ENCODE data around the gene RNF8.
"Not testable (repeated sequence)": the region's sequence is repeated elsewhere in the genome, so short reads cannot be mapped to it uniquely, and the experiment has no call there.

The RNF8 gene

DNA sequence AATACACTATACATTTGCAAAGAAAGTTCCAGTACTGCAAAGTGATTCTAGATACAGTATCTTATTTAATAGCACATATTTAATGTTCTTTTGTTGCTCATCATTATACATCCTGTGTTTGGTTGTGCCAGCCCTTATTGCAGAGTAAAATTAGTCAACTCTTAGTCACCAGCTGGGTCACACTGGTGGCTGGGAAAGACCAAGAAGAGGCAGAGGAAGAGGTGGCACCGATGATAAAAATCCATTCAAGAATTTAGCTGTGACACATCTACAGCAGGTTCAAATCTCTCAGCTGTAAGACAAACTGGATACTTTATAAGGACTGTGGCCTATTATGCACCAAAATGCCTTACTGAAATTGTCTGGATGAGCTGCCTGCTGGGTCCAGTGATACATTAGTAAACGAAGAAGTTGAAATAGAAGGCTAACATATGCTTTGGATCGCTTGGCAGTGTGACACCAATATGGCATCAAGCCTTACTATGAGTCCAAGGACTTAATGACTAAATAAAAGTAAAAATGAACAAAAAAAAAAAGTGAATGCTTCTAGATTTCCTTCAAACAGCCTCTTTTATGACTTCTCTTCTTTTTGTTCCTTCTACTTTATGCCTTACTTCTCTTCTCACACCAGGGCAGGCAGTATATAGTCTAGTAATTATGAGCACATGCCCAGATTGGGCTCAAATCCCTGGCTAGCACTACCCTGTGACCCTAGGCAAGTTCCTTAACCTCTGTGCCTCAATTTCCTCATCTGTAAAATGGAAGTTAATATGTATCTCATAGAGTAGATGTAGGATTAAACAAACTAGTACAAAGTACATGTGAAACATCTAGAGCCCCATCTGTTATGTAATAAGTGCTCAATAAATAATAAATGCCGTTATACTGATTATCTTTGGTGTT, 29.4 kb upstream of the RNF8 start:
- peaks cover 36% of the 10 kb centered on the region for H3K36me3 ChIP-seq (ENCODE audit: insufficient read depth, low read depth, low read length)
- H3K9me3 ChIP-seq (ENCODE audit: insufficient read depth, low read depth, low read length) = no peaks in the 10 kb centered on the region
- H3K27ac ChIP-seq (ENCODE audit: low read length) = no peak overlapping the region
- no peaks in the 10 kb centered on the region for H3K27me3 ChIP-seq (ENCODE audit: insufficient read depth, low read length)
- H3K4me3 ChIP-seq (ENCODE audit: low read length) = no peak overlapping the region
- no peak overlapping the region for H3K9ac ChIP-seq (ENCODE audit: low read depth, low read length)
- no peaks in the 10 kb centered on the region for H3K4me1 ChIP-seq (ENCODE audit: insufficient read depth, low read length)

DNA sequence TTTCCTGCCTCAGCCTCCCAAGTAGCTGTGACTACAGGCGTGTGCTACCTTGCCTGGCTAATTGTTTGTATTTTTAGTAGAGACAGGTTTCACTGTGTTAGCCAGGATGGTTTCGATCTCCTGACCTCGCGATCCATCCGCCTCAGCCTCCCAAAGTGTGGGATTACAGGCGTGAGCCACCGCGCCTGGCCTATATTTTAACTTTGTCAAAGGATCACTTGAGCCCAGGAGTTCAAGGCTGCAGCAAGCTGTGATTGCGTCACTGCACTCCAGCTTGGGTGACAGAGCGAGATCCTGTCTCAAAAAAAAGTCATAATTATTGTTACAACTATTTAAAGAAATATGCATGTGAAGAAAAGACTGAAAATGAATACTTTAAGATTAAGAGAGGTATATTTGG, 23.4 kb upstream of the RNF8 start:
- H3K9me3 ChIP-seq (ENCODE audit: insufficient read depth, low read depth, low read length); H3K4me1 ChIP-seq (ENCODE audit: insufficient read depth, low read length); H3K9ac ChIP-seq (ENCODE audit: low read depth, low read length); H3K27ac ChIP-seq (ENCODE audit: low read length); H3K27me3 ChIP-seq (ENCODE audit: insufficient read depth, low read length); H3K4me3 ChIP-seq (ENCODE audit: low read length): not testable (repeated sequence)
- H3K36me3 ChIP-seq (ENCODE audit: insufficient read depth, low read depth, low read length) = peaks cover 36% of the 10 kb centered on the region

DNA sequence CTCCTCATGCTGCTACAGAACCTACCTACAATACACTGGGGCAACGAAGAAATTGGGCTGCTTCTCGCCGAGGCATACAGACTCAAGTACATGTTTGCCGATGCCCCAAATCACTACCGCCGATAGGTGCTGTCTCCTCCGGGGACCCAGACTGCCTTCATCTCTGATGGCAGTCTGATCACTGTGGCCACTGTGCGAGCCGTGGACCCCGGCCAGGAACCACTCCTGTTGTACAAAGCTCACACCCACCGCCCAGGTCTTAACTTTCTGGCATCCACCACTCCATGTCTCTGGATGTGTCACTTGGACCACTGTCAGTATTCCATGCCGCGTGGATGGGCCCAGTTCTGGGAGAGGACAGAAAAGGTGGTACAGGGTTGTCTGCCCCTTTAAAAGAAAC, 22.7 kb upstream of the RNF8 start:
- Histone ChIP-seq H3K4me1 (ENCODE audit: insufficient read depth, low read length) (no peaks in the 10 kb centered on the region), H3K27ac (ENCODE audit: low read length) (no peak overlapping the region), H3K9ac (ENCODE audit: low read depth, low read length) (no peak overlapping the region), H3K4me3 (ENCODE audit: low read length) (no peak overlapping the region), H3K9me3 (ENCODE audit: insufficient read depth, low read depth, low read length) (no peaks in the 10 kb centered on the region), H3K27me3 (ENCODE audit: insufficient read depth, low read length) (no peaks in the 10 kb centered on the region), H3K36me3 (ENCODE audit: insufficient read depth, low read depth, low read length) (peaks cover 36% of the 10 kb centered on the region)

DNA sequence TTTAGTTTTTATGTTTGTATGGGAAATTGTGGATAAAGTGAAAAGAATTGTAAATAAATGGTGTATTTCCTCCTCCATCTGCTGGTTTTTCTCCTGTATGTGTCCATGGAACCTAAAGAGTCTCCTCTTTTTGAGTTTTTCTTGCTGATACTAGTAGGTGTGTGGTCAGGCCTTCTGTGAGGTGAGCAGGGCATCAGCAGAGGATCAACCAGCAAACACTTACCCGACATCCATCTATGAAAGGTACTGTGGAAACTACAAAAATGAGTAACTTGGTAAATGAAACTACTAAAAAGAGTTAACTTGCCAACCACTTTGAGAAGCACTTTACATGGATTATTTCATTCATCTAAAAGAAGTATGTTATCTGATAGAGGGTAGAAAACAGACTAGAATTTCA, 20.9 kb upstream of the RNF8 start:
- Histone ChIP-seq H3K9ac (ENCODE audit: low read depth, low read length) (no peak overlapping the region), H3K9me3 (ENCODE audit: insufficient read depth, low read depth, low read length) (no peaks in the 10 kb centered on the region), H3K36me3 (ENCODE audit: insufficient read depth, low read depth, low read length) (peaks cover 36% of the 10 kb centered on the region)

DNA sequence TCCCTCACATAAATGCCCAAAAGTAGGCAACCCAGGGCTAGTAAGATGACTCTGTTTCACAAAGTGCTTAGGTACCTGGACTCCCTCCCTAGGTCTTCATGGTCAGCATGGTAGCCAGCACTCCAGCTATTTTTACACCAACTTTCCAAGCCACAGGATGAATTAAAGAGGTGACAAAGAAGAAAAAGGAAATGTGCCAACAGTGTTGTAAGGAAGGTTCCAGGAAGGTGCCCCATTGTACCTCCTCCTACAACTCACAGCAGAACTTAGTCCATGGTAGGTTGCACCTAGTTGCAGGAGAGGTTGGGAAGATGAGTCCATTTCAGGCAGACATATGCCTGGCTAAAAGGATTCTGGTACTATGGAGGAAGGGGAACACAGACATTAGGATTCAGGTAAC, 19.7 kb upstream of the RNF8 start:
- no peaks in the 10 kb centered on the region for H3K9me3 ChIP-seq (ENCODE audit: insufficient read depth, low read depth, low read length)
- peaks cover 35% of the 10 kb centered on the region for H3K36me3 ChIP-seq (ENCODE audit: insufficient read depth, low read depth, low read length)
- no peaks in the 10 kb centered on the region for H3K4me1 ChIP-seq (ENCODE audit: insufficient read depth, low read length)
- no peaks in the 10 kb centered on the region for H3K27me3 ChIP-seq (ENCODE audit: insufficient read depth, low read length)
- H3K27ac ChIP-seq (ENCODE audit: low read length) = no peak overlapping the region
- H3K9ac ChIP-seq (ENCODE audit: low read depth, low read length) = no peak overlapping the region
- no peak overlapping the region for H3K4me3 ChIP-seq (ENCODE audit: low read length)

More for the DNA sequence above, 20.9 kb upstream of the RNF8 start:
- Histone ChIP-seq H3K4me3 (ENCODE audit: low read length) (no peak overlapping the region), H3K4me1 (ENCODE audit: insufficient read depth, low read length) (no peaks in the 10 kb centered on the region), H3K27me3 (ENCODE audit: insufficient read depth, low read length) (no peaks in the 10 kb centered on the region), H3K27ac (ENCODE audit: low read length) (no peak overlapping the region)

DNA sequence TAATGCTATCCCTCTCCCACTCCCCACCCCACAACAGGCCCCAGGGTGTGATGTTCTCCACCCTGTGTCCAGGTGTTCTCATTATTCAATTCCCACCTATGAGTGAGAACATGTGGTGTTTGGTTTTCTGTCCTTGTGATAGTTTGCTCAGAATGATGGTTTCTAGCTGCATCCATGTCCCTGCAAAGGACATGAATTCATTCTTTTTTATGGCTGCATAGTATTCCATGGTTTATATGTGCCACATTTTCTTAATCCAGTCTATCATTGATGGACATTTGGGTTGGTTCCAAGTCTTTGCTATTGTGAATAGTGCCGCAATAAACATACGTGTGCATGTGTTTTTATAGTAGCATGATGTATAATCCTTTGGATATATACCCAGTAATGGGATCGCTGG, 15.5 kb upstream of the RNF8 start:
- H3K9ac ChIP-seq (ENCODE audit: low read depth, low read length); H3K4me3 ChIP-seq (ENCODE audit: low read length); H3K27me3 ChIP-seq (ENCODE audit: insufficient read depth, low read length); H3K9me3 ChIP-seq (ENCODE audit: insufficient read depth, low read depth, low read length); H3K27ac ChIP-seq (ENCODE audit: low read length); H3K36me3 ChIP-seq (ENCODE audit: insufficient read depth, low read depth, low read length); H3K4me1 ChIP-seq (ENCODE audit: insufficient read depth, low read length): not testable (repeated sequence)

DNA sequence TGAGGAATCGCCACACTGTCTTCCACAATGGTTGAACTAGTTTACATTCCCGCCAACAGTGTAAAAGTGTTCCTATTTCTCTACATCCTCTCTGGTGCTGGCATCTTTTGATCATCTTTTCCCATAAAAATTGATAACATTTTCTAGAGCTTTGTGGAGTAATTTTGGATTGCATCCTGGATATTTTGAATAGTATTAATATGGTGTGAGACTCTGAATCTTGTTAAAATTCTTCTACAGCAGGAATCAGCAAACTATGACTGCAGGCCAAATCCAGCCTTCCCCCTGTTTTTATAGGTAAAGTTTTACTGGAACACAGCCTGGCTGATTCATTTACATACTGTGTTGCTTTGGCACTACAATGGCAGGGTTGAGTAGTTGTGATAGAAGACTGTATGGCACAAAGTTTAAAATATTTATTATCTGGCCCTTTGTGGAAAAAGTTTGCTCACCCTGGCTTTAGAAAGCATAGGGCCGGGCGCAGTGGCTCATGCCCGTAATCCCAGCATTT, 15.0 kb upstream of the RNF8 start:
- no peaks in the 10 kb centered on the region for H3K36me3 ChIP-seq (ENCODE audit: insufficient read depth, low read depth, low read length)
- no peak overlapping the region for H3K4me3 ChIP-seq (ENCODE audit: low read length)
- no peaks in the 10 kb centered on the region for H3K9me3 ChIP-seq (ENCODE audit: insufficient read depth, low read depth, low read length)
- H3K27me3 ChIP-seq (ENCODE audit: insufficient read depth, low read length) = no peaks in the 10 kb centered on the region
- H3K4me1 ChIP-seq (ENCODE audit: insufficient read depth, low read length) = no peaks in the 10 kb centered on the region
- no peak overlapping the region for H3K27ac ChIP-seq (ENCODE audit: low read length)
- H3K9ac ChIP-seq (ENCODE audit: low read depth, low read length) = no peak overlapping the region

DNA sequence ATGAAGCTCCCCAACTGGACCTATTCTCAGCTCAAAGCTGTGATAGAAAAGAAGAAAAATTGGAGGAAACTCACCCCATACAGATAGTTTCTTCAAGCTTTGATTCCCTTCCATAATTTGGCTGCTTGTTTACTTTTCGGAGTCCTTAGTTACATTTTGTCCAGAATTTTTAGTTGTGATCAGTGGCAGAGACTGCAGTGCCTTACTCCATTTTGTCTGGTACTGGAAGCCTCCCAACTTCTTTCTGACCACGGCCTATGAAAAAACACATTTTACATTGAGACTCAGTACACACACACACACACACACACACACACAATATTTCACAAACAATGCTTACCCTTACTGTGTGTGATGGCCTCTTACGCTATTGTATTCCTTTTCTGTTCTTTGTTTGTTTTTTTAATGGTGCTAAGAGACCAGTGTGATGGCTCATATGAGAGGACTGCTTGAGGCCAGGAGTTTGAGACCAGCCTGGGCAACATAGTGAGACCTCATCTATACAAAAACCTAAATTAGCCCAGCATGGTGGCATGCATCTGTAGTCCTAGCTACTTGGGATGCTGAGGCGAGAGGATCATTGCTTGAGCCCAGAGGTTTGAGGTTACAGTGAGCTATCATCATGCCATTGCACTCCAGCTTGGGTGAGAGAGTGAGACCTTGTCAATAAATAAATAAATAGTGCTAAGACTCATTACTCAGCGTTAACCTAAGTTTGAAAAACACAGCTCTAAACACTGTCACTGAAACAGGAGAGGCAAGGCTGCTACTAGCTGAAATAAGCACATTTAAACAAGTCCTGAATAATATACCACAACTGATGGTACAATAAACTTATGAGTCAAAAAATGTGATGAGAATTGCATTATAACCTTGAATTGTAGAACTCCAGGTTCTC, 13.8 kb upstream of the RNF8 start:
- H3K27me3 ChIP-seq (ENCODE audit: insufficient read depth, low read length) = no peaks in the 10 kb centered on the region
- H3K27ac ChIP-seq (ENCODE audit: low read length) = no peak overlapping the region
- H3K9ac ChIP-seq (ENCODE audit: low read depth, low read length) = no peak overlapping the region
- no peaks in the 10 kb centered on the region for H3K9me3 ChIP-seq (ENCODE audit: insufficient read depth, low read depth, low read length)
- H3K4me3 ChIP-seq (ENCODE audit: low read length) = no peak overlapping the region
- no peaks in the 10 kb centered on the region for H3K36me3 ChIP-seq (ENCODE audit: insufficient read depth, low read depth, low read length)
- H3K4me1 ChIP-seq (ENCODE audit: insufficient read depth, low read length) = no peaks in the 10 kb centered on the region

DNA sequence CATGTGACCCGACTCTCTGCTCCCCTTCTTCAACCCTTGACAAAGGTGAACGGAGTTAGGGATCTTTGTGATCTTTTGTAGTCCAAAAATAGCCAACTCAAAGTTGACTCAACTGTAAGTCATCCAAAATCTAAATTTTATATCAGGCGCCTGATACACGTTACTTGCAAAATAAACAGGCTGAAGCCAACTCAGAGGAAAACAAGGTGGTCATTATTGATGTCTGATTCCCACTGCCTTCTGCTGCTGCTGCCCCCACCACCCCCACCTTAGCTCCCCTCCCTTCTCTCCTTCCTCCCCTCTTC, 13.2 kb upstream of the RNF8 start:
- Histone ChIP-seq H3K36me3 (ENCODE audit: insufficient read depth, low read depth, low read length) (no peaks in the 10 kb centered on the region), H3K9ac (ENCODE audit: low read depth, low read length) (no peak overlapping the region), H3K4me3 (ENCODE audit: low read length) (no peak overlapping the region), H3K4me1 (ENCODE audit: insufficient read depth, low read length) (no peaks in the 10 kb centered on the region), H3K9me3 (ENCODE audit: insufficient read depth, low read depth, low read length) (no peaks in the 10 kb centered on the region), H3K27me3 (ENCODE audit: insufficient read depth, low read length) (no peaks in the 10 kb centered on the region), H3K27ac (ENCODE audit: low read length) (no peak overlapping the region)

DNA sequence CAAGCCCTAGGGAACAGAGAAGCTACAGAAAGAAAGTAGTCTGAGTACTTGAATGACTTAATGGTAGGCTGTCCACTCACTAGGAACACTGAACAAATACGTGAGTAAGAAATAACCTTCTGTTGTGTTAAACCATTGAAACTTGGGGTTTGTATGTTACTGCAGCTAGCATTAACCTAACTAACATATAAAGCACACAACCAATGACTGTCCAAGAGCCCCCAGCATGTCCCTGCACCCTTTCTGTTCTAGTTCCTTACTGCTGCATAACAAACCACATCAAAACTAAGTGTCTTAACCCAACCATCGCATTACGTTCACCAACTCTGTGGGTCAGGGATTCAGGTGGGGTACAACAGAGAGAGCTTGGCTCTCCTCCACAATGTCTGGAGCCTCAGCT, 10.5 kb upstream of the RNF8 start:
- no peaks in the 10 kb centered on the region for H3K36me3 ChIP-seq (ENCODE audit: insufficient read depth, low read depth, low read length)

DNA sequence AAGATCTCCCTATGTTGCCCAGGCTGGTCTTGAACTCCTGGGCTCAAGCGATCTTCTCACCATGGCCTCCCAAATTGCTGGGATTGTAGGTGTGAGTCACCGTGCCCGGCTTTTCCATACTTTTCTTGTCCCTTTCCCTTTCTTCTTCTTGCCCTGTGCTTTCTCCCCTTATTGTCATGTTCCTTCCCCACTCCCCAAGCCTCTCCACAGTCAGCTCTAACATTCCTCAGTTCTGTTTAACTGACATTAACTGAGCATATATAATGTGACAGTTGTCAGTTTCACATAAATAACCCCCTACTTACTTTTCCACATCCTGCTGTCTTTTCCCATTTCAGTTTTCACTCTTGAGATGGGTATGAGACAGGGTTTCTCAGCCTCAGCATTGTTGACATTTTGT, 9.5 kb upstream of the RNF8 start:
- Histone ChIP-seq H3K9ac (ENCODE audit: low read depth, low read length) (no peak overlapping the region; the same call in 1 of the 2 replicates), H3K27me3 (ENCODE audit: insufficient read depth, low read length) (no peaks in the 10 kb centered on the region), H3K4me1 (ENCODE audit: insufficient read depth, low read length) (no peaks in the 10 kb centered on the region), H3K9me3 (ENCODE audit: insufficient read depth, low read depth, low read length) (no peaks in the 10 kb centered on the region), H3K4me3 (ENCODE audit: low read length) (no peak overlapping the region), H3K27ac (ENCODE audit: low read length) (no peak overlapping the region), H3K36me3 (ENCODE audit: insufficient read depth, low read depth, low read length) (no peaks in the 10 kb centered on the region)

More for the DNA sequence above, 10.5 kb upstream of the RNF8 start:
- no peak overlapping the region for H3K9ac ChIP-seq (ENCODE audit: low read depth, low read length)
- H3K27ac ChIP-seq (ENCODE audit: low read length) = no peak overlapping the region
- no peaks in the 10 kb centered on the region for H3K27me3 ChIP-seq (ENCODE audit: insufficient read depth, low read length)
- no peak overlapping the region for H3K4me3 ChIP-seq (ENCODE audit: low read length)
- no peaks in the 10 kb centered on the region for H3K4me1 ChIP-seq (ENCODE audit: insufficient read depth, low read length)
- no peaks in the 10 kb centered on the region for H3K9me3 ChIP-seq (ENCODE audit: insufficient read depth, low read depth, low read length)

DNA sequence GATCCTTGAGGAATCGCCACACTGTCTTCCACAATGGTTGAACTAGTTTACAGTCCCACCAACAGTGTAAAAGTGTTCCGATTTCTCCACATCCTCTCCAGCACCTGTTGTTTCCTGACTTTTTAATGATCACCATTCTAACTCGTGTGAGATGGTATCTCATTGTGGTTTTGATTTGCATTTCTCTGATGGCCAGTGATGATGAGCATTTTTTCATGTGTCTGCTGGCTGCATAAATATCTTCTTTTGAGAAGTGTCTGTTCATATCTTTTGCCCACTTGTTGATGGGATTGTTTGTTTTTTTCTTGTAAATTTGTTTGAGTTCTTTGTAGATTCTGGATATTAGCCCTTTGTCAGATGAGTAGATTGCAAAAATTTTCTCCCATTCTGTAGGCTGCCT, 8.0 kb upstream of the RNF8 start:
- H3K9me3 ChIP-seq (ENCODE audit: insufficient read depth, low read depth, low read length) = not testable (repeated sequence)

More for the DNA sequence above, 8.0 kb upstream of the RNF8 start:
- not testable (repeated sequence) for H3K4me3 ChIP-seq (ENCODE audit: low read length); H3K27ac ChIP-seq (ENCODE audit: low read length); H3K36me3 ChIP-seq (ENCODE audit: insufficient read depth, low read depth, low read length); H3K4me1 ChIP-seq (ENCODE audit: insufficient read depth, low read length); H3K27me3 ChIP-seq (ENCODE audit: insufficient read depth, low read length); H3K9ac ChIP-seq (ENCODE audit: low read depth, low read length)

All from iPS-20b (cell line).